Measurements from ENCODE around the gene LIN28A.

DNA sequence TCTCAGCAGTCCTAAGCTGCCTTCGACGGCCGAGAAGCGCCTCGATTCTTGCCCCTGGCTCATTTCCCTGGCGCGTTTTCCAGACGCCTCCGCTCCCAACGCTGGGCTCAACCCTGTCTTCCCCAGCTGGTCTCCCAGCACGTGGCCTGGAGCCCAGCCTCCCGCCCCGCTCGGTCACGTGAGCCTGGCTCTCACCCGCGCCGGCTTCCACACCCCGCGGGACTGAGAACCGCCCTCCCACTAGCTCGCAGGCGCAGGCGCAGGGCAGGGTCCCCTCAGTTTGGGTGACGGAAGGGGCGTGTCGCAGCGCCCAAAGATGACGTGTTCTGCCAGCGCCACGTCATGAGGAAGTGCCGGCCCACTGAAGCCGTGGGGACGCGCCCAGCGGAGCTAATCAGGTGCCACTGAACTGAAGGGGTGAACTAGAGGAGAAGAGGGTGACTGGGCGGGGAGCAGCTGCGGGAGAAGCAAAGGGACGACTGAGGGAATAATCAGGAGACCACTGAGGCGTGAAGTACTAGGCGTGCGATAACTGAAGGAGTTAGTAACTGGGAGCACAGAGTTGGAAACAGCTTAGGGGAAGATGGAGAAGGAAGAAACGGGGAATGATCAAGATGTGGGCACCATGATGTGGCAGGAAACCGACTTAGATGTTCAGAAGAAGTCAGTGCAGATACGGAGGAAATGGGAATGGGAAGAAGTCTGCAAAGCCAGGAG is 21.5 kb downstream of the LIN28A start, which contains the start of gene DHDDS:
- TF ChIP-seq, protein P1, sequence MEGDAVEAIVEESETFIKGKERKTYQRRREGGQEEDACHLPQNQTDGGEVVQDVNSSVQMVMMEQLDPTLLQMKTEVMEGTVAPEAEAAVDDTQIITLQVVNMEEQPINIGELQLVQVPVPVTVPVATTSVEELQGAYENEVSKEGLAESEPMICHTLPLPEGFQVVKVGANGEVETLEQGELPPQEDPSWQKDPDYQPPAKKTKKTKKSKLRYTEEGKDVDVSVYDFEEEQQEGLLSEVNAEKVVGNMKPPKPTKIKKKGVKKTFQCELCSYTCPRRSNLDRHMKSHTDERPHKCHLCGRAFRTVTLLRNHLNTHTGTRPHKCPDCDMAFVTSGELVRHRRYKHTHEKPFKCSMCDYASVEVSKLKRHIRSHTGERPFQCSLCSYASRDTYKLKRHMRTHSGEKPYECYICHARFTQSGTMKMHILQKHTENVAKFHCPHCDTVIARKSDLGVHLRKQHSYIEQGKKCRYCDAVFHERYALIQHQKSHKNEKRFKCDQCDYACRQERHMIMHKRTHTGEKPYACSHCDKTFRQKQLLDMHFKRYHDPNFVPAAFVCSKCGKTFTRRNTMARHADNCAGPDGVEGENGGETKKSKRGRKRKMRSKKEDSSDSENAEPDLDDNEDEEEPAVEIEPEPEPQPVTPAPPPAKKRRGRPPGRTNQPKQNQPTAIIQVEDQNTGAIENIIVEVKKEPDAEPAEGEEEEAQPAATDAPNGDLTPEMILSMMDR (IDR thresholded peaks at IDR 0.05) = peak in 1 of 3 experiments; percentile 32
- TF ChIP-seq POLR2A (IDR thresholded peaks at IDR 0.05) (peak in 1 of 2 donors; percentile 55), POLR2AphosphoS5 (IDR thresholded peaks at IDR 0.05; ENCODE audit: insufficient read depth in 1 of 2, low read depth in 1 of 2) (peak; percentile 97 to 100)

Data from vagina (tissue), 2 donors.